Right forelimb (tissue), 1 donor: ENCODE measurements around the gene MTREX.

Experiments
- DNase-seq: peaks from one replicate; pipeline ENCODE4 v3.0.0-alpha.2; 2018

MTREX gene

DNA sequence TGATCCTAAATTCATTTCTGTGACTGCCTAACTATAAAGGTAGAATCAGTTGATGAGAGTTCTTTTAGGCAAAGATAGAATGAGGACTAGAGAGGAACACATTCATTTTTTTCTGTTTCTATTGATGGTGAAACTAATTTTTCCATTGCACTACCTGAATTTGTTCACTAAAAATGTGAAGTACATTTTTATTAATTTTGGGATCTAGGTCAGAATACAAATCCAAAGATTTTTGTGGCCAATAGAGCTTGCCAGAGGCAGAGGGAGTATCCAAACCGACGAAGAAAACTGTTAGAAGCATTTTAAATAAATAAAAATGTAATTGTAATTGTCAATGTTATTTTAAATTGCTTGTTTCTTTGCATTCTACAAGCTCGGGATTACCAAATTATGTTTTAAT, 78.1 kb downstream of the MTREX start:
- no peak for DNase-seq

- DNase-seq, result no peak
Measured at GRCh38 chr5:55386356-55386755, 78.6 kb downstream of the MTREX start.

DNA sequence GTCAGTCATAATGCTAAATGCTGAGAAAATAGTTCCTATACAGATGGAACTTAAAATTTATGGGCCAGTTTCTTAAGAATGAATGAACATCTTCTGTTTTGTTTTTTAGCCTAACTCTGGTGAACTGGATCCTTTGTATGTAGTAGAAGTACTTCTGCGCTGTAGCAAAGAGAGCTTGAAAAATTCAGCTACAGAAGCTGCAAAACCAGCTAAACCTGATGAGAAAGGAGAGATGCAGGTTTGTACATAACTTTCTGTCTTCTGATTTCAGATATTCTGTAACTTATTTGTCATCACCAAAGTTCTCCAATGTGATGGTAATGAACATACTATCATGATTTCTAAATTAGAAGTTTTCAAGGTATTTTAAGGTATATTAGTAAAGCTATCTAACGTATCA, 80.1 kb downstream of the MTREX start:
- no peak for DNase-seq

DNA sequence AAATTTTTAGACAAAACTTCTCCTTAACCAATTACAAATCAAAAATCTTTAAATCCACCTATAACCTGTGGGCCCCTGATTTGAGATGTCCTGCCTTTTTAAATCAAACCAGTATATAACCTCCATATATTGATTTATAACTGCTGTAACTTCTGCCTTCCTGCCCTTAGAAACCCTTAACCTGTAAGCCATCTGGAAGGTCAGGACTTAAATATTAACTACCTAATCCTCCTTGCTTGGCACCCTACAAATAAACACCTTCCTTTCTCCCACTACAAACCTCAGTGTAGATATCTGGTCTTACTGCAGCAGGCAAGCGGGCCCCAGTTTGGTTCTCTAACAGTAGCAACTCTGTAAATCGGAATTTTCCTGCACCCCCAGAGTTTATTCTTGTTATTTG, 83.9 kb downstream of the MTREX start:
- no peak for DNase-seq

- no peak for DNase-seq
Measured at GRCh38 chr5:55392669-55393068, 84.9 kb downstream of the MTREX start.

DNA sequence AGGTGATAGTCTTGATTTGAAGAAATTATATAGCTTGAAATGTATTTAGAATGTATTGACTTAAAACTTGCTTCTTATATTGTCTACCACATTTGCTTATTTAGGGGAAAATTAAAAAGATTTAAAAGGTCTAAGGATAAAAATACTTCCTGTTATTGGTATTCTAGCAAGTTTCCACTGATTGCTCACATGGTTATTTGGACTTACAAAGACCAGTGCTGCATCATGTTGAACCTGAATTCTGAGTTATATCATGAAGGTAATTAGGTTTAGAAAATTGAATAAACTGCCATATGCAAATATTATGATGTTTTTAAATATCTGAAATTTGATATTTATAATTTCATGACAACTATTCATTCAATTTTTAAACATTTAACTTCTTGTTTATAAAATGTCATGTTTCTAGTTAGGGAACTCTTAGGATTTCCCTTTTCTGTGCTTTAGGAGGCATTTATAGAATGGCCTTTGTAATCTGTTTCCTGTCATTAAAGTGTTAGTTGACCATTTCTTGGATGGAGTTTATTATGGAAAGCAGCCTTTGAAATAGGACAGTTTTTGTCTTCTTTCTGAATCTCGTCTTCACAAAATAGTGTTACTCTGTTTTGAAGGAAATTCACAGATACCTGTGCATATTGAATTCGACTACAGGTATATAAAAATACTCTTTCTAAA, 85.8 kb downstream of the MTREX start:
- DNase-seq, result no peak

DNA sequence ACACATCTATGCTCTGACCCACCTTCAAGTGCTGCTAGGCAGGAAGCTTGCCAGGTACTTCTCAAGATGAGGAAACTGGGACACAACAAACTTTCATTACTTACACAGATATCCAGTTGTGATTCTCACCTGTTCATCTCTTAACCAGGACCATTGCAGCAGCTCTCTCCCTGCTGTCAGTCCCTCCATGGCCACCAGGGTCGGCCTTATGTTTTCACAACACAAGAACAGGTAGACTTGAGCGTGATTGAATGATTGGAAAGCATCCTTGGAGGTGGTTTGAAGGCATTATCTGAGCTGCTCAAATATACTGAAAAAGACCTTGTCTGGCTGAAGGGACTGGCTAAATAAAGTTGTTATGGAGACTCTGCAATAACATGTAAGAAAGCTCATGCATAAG, 94.4 kb downstream of the MTREX start:
- no peak for DNase-seq

GRCh38 chr5:55406292-55406691, 98.5 kb downstream of the MTREX start:
- DNase-seq, result no peak

DNA sequence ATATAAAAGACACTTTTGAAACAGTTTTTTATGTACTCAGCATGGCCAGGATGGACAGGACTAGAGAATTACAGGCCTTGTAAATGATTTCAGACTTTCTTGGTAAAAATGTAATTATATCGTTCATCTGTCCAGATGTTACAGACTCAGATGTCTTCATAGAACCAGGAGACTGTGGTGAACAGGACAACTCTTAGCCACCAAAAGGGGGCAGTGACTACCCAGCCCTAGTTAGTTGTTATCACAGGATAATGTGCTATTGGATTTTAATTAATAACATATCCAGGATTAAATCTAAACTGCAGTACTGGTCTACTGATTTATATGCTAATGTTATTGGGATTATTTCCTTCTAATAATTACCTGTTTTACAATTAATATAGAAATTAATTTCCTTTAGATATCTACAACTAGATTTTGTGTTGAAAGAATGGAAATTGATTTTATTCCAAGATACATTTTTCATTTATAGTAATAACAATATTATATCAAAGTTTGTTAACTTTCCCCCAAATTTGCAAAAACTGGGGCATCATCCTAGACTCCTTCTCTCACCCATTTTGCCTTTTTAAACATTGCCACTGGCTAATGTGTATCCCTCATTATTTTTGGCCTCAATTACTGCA, 99.4 kb downstream of the MTREX start:
- no peak for DNase-seq

GRCh38 chr5:55407984-55408383, 100.2 kb downstream of the MTREX start:
- no peak for DNase-seq

DNA sequence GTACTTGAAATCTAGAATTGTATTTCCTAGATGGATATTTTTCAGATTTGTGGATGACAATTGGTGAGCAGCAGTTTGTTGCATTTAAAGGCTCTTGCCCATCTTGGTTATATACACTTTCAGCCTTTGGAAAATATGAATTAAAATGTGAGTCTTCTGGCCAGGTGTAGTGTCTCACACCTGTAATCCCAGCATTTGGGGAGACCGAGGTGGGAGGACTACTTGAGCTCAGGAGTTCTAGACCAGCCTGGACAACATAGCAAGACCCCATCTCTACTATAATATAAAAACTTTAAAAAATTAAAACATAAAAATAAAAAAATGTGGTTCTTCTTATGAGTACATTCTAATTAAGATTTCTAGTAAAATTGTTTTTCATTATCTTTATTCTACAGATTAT, 102.0 kb downstream of the MTREX start:
- no peak for DNase-seq

DNA sequence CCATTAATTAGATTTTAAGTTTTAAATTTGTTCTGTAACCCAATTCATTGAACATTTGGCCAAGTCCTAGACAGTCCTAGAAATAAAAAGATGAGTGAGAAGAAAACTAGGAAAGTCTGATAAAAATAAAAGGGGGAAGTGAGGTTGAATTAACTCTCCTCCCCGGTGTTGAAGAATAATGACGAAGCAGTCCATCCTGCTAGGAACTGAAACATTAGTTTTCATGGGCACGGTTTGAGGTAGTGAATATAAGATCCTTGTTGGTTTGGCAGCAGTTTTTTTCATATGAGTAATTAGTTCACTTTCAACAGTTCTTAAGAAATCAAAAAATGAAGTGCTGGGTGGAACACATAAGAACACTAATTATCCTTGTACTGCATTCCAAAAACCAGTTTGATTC, 103.1 kb downstream of the MTREX start:
- DNase-seq, result no peak

GRCh38 chr5:55411876-55412275, 104.1 kb downstream of the MTREX start:
- DNase-seq, result no peak

DNA sequence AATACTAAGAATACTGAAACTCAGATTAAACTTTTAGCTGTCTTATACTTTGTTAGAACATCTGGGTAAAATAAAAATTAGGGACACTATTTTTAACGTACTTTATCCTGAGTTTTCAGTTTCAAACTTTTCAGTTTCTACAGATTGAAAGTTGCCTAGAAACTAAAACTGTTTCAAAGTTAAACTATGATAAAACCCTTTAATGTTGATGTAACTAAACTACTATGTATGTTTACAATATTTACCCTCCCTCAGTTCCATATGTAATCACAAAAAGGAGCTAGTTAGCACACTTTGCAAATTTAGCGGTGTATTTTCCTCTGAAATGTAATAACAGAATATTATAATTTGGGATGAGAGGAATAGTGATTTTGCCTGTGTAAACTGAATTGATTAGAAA, 105.9 kb downstream of the MTREX start:
- no peak for DNase-seq

GRCh38 chr5:55415071-55415470, 107.3 kb downstream of the MTREX start:
- DNase-seq, result no peak

DNA sequence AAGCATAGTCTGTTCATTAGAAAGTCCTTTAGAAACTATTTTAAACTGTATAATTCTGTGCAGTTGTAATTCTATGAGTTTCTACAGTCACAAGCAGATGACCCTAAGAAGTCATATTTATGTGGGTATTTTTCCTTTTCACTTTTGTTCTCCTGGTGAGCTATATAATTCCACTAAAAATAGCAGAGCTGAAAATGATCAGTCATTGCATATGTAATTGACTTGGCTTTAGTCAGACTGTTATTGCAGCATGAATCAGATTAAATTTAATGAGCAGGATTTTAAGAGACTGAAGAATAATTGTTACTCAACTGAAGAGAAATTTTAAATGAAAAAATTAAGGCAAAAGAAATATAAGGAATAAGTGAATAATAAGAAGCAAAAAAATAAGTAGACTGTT, 108.5 kb downstream of the MTREX start:
- DNase-seq, result no peak

- DNase-seq, result no peak
Measured at GRCh38 chr5:55418994-55419968, 111.5 kb downstream of the MTREX start.

GRCh38 chr5:55421074-55421529, 113.3 kb downstream of the MTREX start:
- DNase-seq, result no peak

GRCh38 chr5:55426455-55426854, 118.7 kb downstream of the MTREX start:
- DNase-seq, result no peak

- DNase-seq, result no peak
Measured at GRCh38 chr5:55427157-55427556, 119.4 kb downstream of the MTREX start.

- DNase-seq, result no peak
Measured at GRCh38 chr5:55429221-55429612, 121.4 kb downstream of the MTREX start.

- DNase-seq, result no peak
Measured at GRCh38 chr5:55429613-55430253, 121.9 kb downstream of the MTREX start.

GRCh38 chr5:55432549-55432948, 124.8 kb downstream of the MTREX start:
- DNase-seq, result no peak
